Parathyroid adenoma (tissue), 2 donors: ENCODE results near the gene MAP3K1.

ENCODE experiments used
- H2AFZ ChIP-seq: fragments of 300-600 bp; sonication (generic); one replicate; pipeline ENCODE4 v1.7.0; 2017; ENCODE audit warnings: antibody characterized with exemption, mild to moderate bottlenecking
- H3K27ac ChIP-seq: fragments of 300-600 bp; sonication (generic); one replicate; pipeline ENCODE4 v1.7.0; 2017
- H3K27me3 ChIP-seq: fragments of 300-600 bp; sonication (generic); one replicate; pipeline ENCODE4 v1.7.0; 2017; ENCODE audit warnings: low read length; ENCODE audit not compliant: control insufficient read depth, insufficient read depth
- H3K36me3 ChIP-seq: fragments of 300-600 bp; sonication (generic); one replicate; pipeline ENCODE4 v1.7.0; 2017; ENCODE audit warnings: low read length; ENCODE audit not compliant: control insufficient read depth, insufficient read depth
- H3K4me1 ChIP-seq: fragments of 300-600 bp; sonication (generic); one replicate; pipeline ENCODE4 v1.7.0; 2017; ENCODE audit warnings: control low read depth
- H3K4me2 ChIP-seq: fragments of 300-600 bp; sonication (generic); one replicate; pipeline ENCODE4 v1.7.0; 2017; ENCODE audit warnings: low read length
- H3K4me3 ChIP-seq: fragments of 300-600 bp; sonication (generic); one replicate; pipeline ENCODE4 v1.7.0; 2017; ENCODE audit warnings: low read depth, low read length
- H3K79me2 ChIP-seq: fragments of 300-600 bp; sonication (generic); one replicate; pipeline ENCODE4 v1.7.0; 2017; ENCODE audit warnings: control low read depth
- H3K9ac ChIP-seq: fragments of 300-600 bp; sonication (generic); one replicate; pipeline ENCODE4 v1.7.0; 2017; ENCODE audit warnings: mild to moderate bottlenecking
- H3K9me3 ChIP-seq: fragments of 300-600 bp; sonication (generic); one replicate; pipeline ENCODE4 v1.7.0; 2017; ENCODE audit warnings: low read length; ENCODE audit not compliant: control insufficient read depth
- CTCF ChIP-seq: fragments of 300-600 bp; sonication (generic); IDR thresholded peaks from one replicate; pipeline ENCODE4 v1.7.0; 2017; ENCODE audit warnings: antibody characterized with exemption, mild to moderate bottlenecking
- donor health status: primary hyperparathyroidism.

Gene MAP3K1

GRCh38 chr5:56798521-56798920 is 16.8 kb upstream of the MAP3K1 start:
- no peak overlapping the region for H3K4me3 ChIP-seq
- no peaks in the 10 kb centered on the region for H3K36me3 ChIP-seq
- TF ChIP-seq CTCF = no peak
- no peak overlapping the region for H3K27ac ChIP-seq
- no peak overlapping the region for H3K9ac ChIP-seq
- H3K4me2 ChIP-seq = no peak overlapping the region
- H3K9me3 ChIP-seq = no peaks in the 10 kb centered on the region
- no peaks in the 10 kb centered on the region for H3K27me3 ChIP-seq
- H3K4me1 ChIP-seq = no peaks in the 10 kb centered on the region
- no peaks in the 10 kb centered on the region for H3K79me2 ChIP-seq
- H2AFZ ChIP-seq = no peak overlapping the region

- H3K9ac ChIP-seq = no peak overlapping the region
- H3K9me3 ChIP-seq = no peaks in the 10 kb centered on the region
- H3K4me2 ChIP-seq = no peak overlapping the region
- no peak overlapping the region for H3K27ac ChIP-seq
- H3K79me2 ChIP-seq = no peaks in the 10 kb centered on the region
- TF ChIP-seq CTCF = no peak
- no peaks in the 10 kb centered on the region for H3K4me1 ChIP-seq
- H2AFZ ChIP-seq = no peak overlapping the region
- H3K4me3 ChIP-seq = no peak overlapping the region
- H3K27me3 ChIP-seq = no peaks in the 10 kb centered on the region
- no peaks in the 10 kb centered on the region for H3K36me3 ChIP-seq
Measured at GRCh38 chr5:56800186-56800585, 15.2 kb upstream of the MAP3K1 start.

GRCh38 chr5:56801256-56801655 is 14.1 kb upstream of the MAP3K1 start:
- no peak for TF ChIP-seq CTCF
- no peak overlapping the region for H3K4me3 ChIP-seq
- no peak overlapping the region for H3K27ac ChIP-seq
- H3K4me1 ChIP-seq = no peaks in the 10 kb centered on the region
- H3K27me3 ChIP-seq = no peaks in the 10 kb centered on the region
- H2AFZ ChIP-seq = no peak overlapping the region
- no peaks in the 10 kb centered on the region for H3K36me3 ChIP-seq
- no peaks in the 10 kb centered on the region for H3K9me3 ChIP-seq
- H3K79me2 ChIP-seq = no peaks in the 10 kb centered on the region
- H3K4me2 ChIP-seq = no peak overlapping the region
- no peak overlapping the region for H3K9ac ChIP-seq

GRCh38 chr5:56802205-56802604 is 13.1 kb upstream of the MAP3K1 start:
- Histone ChIP-seq H2AFZ (no peak overlapping the region), H3K27ac (no peak overlapping the region), H3K79me2 (no peaks in the 10 kb centered on the region), H3K36me3 (no peaks in the 10 kb centered on the region), H3K27me3 (no peaks in the 10 kb centered on the region), H3K4me3 (no peak overlapping the region), H3K4me2 (no peak overlapping the region), H3K9me3 (no peaks in the 10 kb centered on the region), H3K4me1 (no peaks in the 10 kb centered on the region), H3K9ac (no peak overlapping the region)
- no peak for TF ChIP-seq CTCF

GRCh38 chr5:56803025-56803424 is 12.3 kb upstream of the MAP3K1 start:
- H3K4me3 ChIP-seq = no peak overlapping the region
- no peak overlapping the region for H3K4me2 ChIP-seq
- no peak overlapping the region for H2AFZ ChIP-seq
- no peaks in the 10 kb centered on the region for H3K4me1 ChIP-seq
- no peaks in the 10 kb centered on the region for H3K27me3 ChIP-seq
- no peak overlapping the region for H3K27ac ChIP-seq
- TF ChIP-seq CTCF = no peak
- H3K36me3 ChIP-seq = no peaks in the 10 kb centered on the region
- no peaks in the 10 kb centered on the region for H3K79me2 ChIP-seq
- no peak overlapping the region for H3K9ac ChIP-seq
- H3K9me3 ChIP-seq = no peaks in the 10 kb centered on the region
